Measurements from ENCODE around the gene PLEK. TPM values are rescaled to one million over a fixed set of nuclear protein-coding genes. Genes with fewer than 3 reads are reported as not detected.
"Not testable (repeated sequence)": the region's sequence is repeated elsewhere in the genome, so short reads cannot be mapped to it uniquely, and the experiment has no call there.

The PLEK gene
- total and polyA plus RNA-seq, 7 experiments from 2014 or later, result 0.37 to 210 (median 3.7) TPM

DNA sequence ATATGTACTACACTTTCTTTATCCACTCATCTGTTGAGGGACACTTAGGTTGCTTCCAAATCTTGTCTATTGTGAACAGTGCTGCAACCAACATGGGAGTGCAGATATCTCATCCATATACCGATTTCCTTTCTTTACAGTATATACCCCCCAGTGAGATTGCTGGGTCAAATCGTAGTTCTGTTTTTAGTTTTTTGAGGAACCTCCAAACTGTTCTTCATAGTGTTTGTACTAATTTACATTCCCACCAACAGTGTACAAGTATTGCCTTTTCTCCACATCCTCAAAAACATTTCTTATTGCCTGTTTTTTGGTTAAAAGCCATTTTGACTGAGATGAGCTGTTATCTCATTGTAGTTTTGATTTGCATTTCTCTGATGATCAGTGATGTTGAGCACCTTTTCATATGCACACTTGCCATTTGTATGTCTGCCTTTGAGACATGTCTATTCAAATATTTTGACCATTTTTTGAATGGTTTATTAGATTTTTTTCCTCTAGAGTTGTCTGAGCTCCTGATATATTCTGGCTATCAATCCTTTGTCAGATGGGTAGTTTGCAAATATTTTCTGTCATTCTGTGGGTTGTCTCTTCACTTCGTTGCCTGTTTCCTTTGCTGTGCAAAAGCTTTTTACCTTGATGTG is 12.2 kb downstream of the PLEK start:
- Histone ChIP-seq H3K27ac (ENCODE audit: low read depth, low read length) (no peak overlapping the region), H3K4me3 (ENCODE audit: low read length) (peak overlapping the region; percentile 22), H3K36me3 (ENCODE audit: control insufficient read depth in 2 of 3, insufficient read depth in 3 of 3, low read length in 3 of 3) (peaks cover 0 to 16% (median 0%) of the 10 kb centered on the region in 3 experiments), H3K9me3 (ENCODE audit: control insufficient read depth in 2 of 3, low read length in 3 of 3) (no peaks in the 10 kb centered on the region), H3K27me3 (ENCODE audit: control insufficient read depth in 2 of 2, insufficient read depth in 2 of 2, low read length in 2 of 2) (no peaks in the 10 kb centered on the region), H3K4me1 (ENCODE audit: control insufficient read depth in 2 of 2, insufficient read depth in 2 of 2, low read length in 2 of 2) (peaks cover 0 to 61% of the 10 kb centered on the region in 2 donors)
- Mint-ChIP-seq H3K4me1 (peaks cover 7 to 33% (median 8%) of the 10 kb centered on the region in 7 donors), H3K27me3 (peaks cover 5 to 34% (median 8%) of the 10 kb centered on the region in 5 donors), H3K9me3 (peaks cover 0 to 3% (median 0%) of the 10 kb centered on the region in 11 donors), H3K36me3 (peaks cover 0 to 6% (median 0%) of the 10 kb centered on the region in 5 donors), H3K27ac (no peak overlapping the region), H3K4me3 (peak overlapping the region in 1 of 10 donors; percentile 13)
- ChIA-PET CTCF (no interaction called here), POLR2A (no interaction called here)
- intact Hi-C loops (cut with micrococcal nuclease), result no loop called here
- ATAC-seq (peak; percentile 40), DNase-seq (no peak)

DNA sequence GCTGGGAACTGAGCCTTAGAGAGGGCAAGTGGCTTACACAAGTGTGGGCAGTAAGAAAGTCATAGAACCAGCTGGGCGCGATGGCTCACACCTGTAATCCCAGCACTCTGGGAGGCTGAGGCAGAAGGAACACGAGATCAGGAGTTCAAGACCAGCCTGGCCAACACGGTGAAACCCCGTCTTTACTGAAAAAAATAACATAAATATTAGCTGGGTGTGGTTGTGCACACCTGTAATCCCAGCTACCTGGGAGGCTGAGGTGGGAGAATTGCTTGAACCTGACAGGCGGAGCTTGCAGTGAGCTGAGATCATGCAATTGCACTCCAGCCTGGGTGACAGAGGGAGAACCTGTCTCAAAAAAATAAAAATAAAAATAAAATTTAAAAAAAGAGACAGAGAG is 13.7 kb downstream of the PLEK start:
- H3K4me3 Mint-ChIP-seq; H3K4me3 ChIP-seq (ENCODE audit: low read length); H3K9me3 ChIP-seq (ENCODE audit: control insufficient read depth in 2 of 3, low read length in 3 of 3); intact Hi-C loops (cut with micrococcal nuclease); H3K27me3 ChIP-seq (ENCODE audit: control insufficient read depth in 2 of 2, insufficient read depth in 2 of 2, low read length in 2 of 2); DNase-seq; H3K36me3 Mint-ChIP-seq; ATAC-seq; H3K27ac ChIP-seq (ENCODE audit: low read depth, low read length); H3K9me3 Mint-ChIP-seq; CTCF ChIA-PET: not testable (repeated sequence)
- POLR2A ChIA-PET, result interaction anchor here (0.6 kb wide), 1 partner anchor 48 kb away, joined by 3 read pairs; no protein-coding TSS in a partner anchor
- H3K27ac Mint-ChIP-seq, result peak overlapping the region in 1 of 9 donors; percentile 32
- H3K36me3 ChIP-seq (ENCODE audit: control insufficient read depth in 2 of 3, insufficient read depth in 3 of 3, low read length in 3 of 3), result peaks cover 0 to 24% (median 0%) of the 10 kb centered on the region in 3 experiments
- peaks cover 0 to 53% of the 10 kb centered on the region in 2 donors for H3K4me1 ChIP-seq (ENCODE audit: control insufficient read depth in 2 of 2, insufficient read depth in 2 of 2, low read length in 2 of 2)
- peaks cover 5 to 30% (median 8%) of the 10 kb centered on the region in 5 donors for H3K27me3 Mint-ChIP-seq
- H3K4me1 Mint-ChIP-seq, result peaks cover 7 to 35% (median 8%) of the 10 kb centered on the region in 7 donors

DNA sequence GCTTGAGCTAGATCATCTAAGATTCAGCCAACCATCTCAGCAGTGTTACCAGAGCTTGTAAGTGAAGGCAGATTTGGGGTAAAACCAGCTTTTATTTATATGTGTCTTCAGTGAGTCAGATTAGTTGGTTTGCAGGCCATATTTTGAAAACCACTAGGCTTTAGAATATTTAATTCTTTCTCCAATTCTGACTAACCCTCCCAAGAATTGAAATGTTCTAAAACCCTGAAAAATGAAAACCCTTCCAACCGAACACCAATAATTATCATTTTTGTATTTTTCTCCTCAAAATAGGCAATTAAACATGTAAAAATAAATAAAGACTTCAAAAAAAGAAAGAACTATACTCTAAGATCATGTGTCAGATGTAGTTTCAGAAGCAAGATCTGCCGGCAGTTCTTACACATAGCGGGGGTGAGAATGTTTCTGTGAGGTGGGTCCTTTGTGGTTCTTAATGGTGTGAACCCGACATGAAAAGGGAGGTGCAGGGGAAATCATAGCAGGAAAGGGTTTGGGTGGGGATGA is 14.2 kb downstream of the PLEK start:
- Mint-ChIP-seq H3K36me3 (peaks cover 0 to 4% (median 0%) of the 10 kb centered on the region in 5 donors), H3K27me3 (peaks cover 5 to 30% (median 8%) of the 10 kb centered on the region in 5 donors), H3K4me1 (peaks cover 7 to 37% (median 8%) of the 10 kb centered on the region in 7 donors), H3K4me3 (peak overlapping the region in 2 of 10 donors; percentile 9 to 47), H3K9me3 (peaks cover 0 to 3% (median 0%) of the 10 kb centered on the region in 11 donors), H3K27ac (peak overlapping the region in 5 of 9 donors; percentile 6 to 51 (median 32))
- Histone ChIP-seq H3K4me3 (ENCODE audit: low read length) (no peak overlapping the region), H3K9me3 (ENCODE audit: control insufficient read depth in 2 of 3, low read length in 3 of 3) (no peaks in the 10 kb centered on the region), H3K27me3 (ENCODE audit: control insufficient read depth in 2 of 2, insufficient read depth in 2 of 2, low read length in 2 of 2) (no peaks in the 10 kb centered on the region), H3K27ac (ENCODE audit: low read depth, low read length) (no peak overlapping the region), H3K4me1 (ENCODE audit: control insufficient read depth in 2 of 2, insufficient read depth in 2 of 2, low read length in 2 of 2) (peaks cover 0 to 53% of the 10 kb centered on the region in 2 donors), H3K36me3 (ENCODE audit: control insufficient read depth in 2 of 3, insufficient read depth in 3 of 3, low read length in 3 of 3) (peaks cover 0 to 24% (median 0%) of the 10 kb centered on the region in 3 experiments)
- ATAC-seq (peak; percentile 71), DNase-seq (no peak)
- ChIA-PET POLR2A (interaction anchor here (0.6 kb wide), 1 partner anchor 48 kb away, joined by 3 read pairs; no protein-coding TSS in a partner anchor), CTCF (no interaction called here)
- intact Hi-C loops (cut with micrococcal nuclease), result no loop called here

DNA sequence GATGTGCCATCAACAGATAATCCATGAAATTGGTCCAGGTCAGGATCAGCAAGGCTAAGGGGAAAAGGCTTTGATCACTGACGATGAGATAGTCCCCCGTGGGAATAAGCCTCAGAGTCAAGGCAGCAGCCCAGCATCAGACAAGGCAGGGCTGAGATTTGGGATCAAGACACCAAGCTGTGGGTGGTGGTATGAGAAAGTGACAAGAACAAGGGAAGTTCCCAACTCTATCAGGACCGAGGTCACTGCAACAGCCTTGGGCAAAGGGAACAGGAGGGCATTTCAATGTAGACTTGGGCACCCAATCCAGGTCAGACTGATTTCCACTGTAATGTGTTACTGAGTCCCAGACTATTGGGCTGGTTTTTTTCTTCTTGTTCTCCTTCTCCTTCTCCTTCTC is 18.7 kb downstream of the PLEK start:
- H3K27ac ChIP-seq (ENCODE audit: low read depth, low read length), result no peak overlapping the region
- peaks cover 0 to 4% (median 0%) of the 10 kb centered on the region in 11 donors for H3K9me3 Mint-ChIP-seq
- no peak for ATAC-seq
- CTCF ChIA-PET, result no interaction called here
- no peak for DNase-seq
- no peaks in the 10 kb centered on the region for H3K27me3 ChIP-seq (ENCODE audit: control insufficient read depth in 2 of 2, insufficient read depth in 2 of 2, low read length in 2 of 2)
- H3K36me3 ChIP-seq (ENCODE audit: control insufficient read depth in 2 of 3, insufficient read depth in 3 of 3, low read length in 3 of 3), result peaks cover 0 to 30% (median 0%) of the 10 kb centered on the region in 3 experiments
- POLR2A ChIA-PET, result no interaction called here
- no peaks in the 10 kb centered on the region for H3K9me3 ChIP-seq (ENCODE audit: control insufficient read depth in 2 of 3, low read length in 3 of 3)
- peaks cover 0 to 62% of the 10 kb centered on the region in 2 donors for H3K4me1 ChIP-seq (ENCODE audit: control insufficient read depth in 2 of 2, insufficient read depth in 2 of 2, low read length in 2 of 2)
- no peak overlapping the region for H3K27ac Mint-ChIP-seq
- H3K36me3 Mint-ChIP-seq, result peaks cover 0 to 2% (median 0%) of the 10 kb centered on the region in 5 donors
- peaks cover 0 to 7% (median 5%) of the 10 kb centered on the region in 5 donors for H3K27me3 Mint-ChIP-seq
- intact Hi-C loops (cut with micrococcal nuclease), result loop anchor here in 1 of 2 donors (10.0 kb wide), 1 partner anchor 271 kb away; no protein-coding TSS in a partner anchor
- H3K4me3 ChIP-seq (ENCODE audit: low read length), result no peak overlapping the region
- H3K4me3 Mint-ChIP-seq, result no peak overlapping the region
- H3K4me1 Mint-ChIP-seq, result peaks cover 22 to 48% (median 27%) of the 10 kb centered on the region in 7 donors

DNA sequence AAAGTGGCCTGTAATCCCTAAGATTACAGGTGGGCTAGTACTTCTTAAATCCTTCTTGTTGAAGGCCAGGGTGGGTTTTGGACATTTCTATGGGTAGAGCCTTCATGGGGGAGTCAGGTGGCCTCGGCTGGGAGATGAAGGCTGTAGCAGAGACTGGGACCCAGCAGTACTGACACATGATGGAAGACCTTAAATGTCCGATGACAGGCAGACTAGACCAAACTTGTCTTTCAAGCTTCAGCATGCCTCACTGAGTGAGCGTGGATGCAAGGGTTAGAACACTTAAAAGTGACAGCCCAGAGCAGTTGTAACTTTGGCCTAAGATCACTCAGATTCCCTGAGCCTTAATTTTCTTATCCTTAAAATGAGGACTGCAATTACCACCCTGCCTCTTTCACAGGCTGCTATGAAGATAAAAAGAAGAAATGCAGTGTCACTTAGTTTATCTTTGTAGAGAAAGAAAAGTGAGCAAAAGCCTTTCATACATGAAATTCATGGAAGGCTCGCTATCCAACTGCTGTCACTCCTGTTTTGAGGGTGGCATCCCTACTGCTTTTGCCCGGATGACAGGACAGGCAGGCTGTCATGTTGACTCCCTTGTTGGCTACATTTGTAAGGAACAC is 19.5 kb downstream of the PLEK start:
- Mint-ChIP-seq H3K4me3 (no peak overlapping the region), H3K36me3 (peaks cover 0 to 3% (median 0%) of the 10 kb centered on the region in 5 donors), H3K4me1 (peaks cover 18 to 49% (median 30%) of the 10 kb centered on the region in 7 donors), H3K27ac (no peak overlapping the region), H3K9me3 (peaks cover 0 to 4% (median 0%) of the 10 kb centered on the region in 11 donors), H3K27me3 (peaks cover 3 to 12% (median 5%) of the 10 kb centered on the region in 5 donors)
- ATAC-seq, result no peak
- no peaks in the 10 kb centered on the region for H3K27me3 ChIP-seq (ENCODE audit: control insufficient read depth in 2 of 2, insufficient read depth in 2 of 2, low read length in 2 of 2)
- intact Hi-C loops (cut with micrococcal nuclease), result loop anchor here in 1 of 2 donors (5.0 to 10.0 kb wide), 2 partner anchors 38 to 270 kb away; no protein-coding TSS in a partner anchor
- DNase-seq, result no peak
- CTCF ChIA-PET, result no interaction called here
- POLR2A ChIA-PET, result no interaction called here
- H3K36me3 ChIP-seq (ENCODE audit: control insufficient read depth in 2 of 3, insufficient read depth in 3 of 3, low read length in 3 of 3), result peaks cover 0 to 31% (median 0%) of the 10 kb centered on the region in 3 experiments
- no peak overlapping the region for H3K27ac ChIP-seq (ENCODE audit: low read depth, low read length)
- H3K4me3 ChIP-seq (ENCODE audit: low read length), result no peak overlapping the region
- no peaks in the 10 kb centered on the region for H3K9me3 ChIP-seq (ENCODE audit: control insufficient read depth in 2 of 3, low read length in 3 of 3)
- peaks cover 0 to 65% of the 10 kb centered on the region in 2 donors for H3K4me1 ChIP-seq (ENCODE audit: control insufficient read depth in 2 of 2, insufficient read depth in 2 of 2, low read length in 2 of 2)

DNA sequence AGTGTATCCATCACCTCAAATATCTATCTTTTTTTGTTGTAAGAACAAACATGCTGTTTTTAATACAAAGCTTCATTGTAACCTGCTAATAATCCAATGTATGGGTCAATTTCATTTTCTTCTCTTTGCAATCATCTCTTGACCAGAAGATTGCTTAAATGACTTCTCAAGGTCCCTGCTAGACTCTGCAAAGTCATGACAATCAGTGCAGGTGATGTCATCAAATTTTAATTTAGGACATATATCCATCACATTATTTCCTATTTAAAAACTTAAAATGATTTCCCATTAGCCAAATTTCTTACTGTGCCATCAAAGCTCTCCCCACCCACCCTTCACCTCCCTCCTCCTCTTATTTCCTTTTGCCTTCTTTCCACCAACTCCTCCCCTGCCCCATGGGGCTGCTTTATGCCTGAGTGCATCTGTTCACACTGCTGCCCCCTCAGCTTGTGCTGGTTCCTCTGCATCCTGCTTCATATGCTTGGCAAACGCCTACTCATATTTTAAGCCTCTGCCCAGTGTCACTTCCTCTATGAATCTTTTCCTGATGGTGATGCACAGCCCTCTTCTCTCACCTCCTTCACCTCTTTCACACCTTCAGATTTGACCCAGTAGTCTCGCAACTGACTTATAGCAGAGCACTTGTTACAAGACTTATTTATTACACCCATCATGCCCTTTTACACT is 20.3 kb downstream of the PLEK start:
- peaks cover 0 to 63% of the 10 kb centered on the region in 2 donors for H3K4me1 ChIP-seq (ENCODE audit: control insufficient read depth in 2 of 2, insufficient read depth in 2 of 2, low read length in 2 of 2)
- no peak overlapping the region for H3K27ac ChIP-seq (ENCODE audit: low read depth, low read length)
- H3K9me3 ChIP-seq (ENCODE audit: control insufficient read depth in 2 of 3, low read length in 3 of 3), result no peaks in the 10 kb centered on the region
- peaks cover 0 to 39% (median 0%) of the 10 kb centered on the region in 3 experiments for H3K36me3 ChIP-seq (ENCODE audit: control insufficient read depth in 2 of 3, insufficient read depth in 3 of 3, low read length in 3 of 3)
- no peak overlapping the region for H3K4me3 ChIP-seq (ENCODE audit: low read length)
- Mint-ChIP-seq H3K27me3 (peaks cover 0 to 8% (median 0%) of the 10 kb centered on the region in 5 donors), H3K9me3 (peaks cover 0 to 2% (median 0%) of the 10 kb centered on the region in 11 donors), H3K36me3 (peaks cover 0 to 1% (median 0%) of the 10 kb centered on the region in 5 donors), H3K4me1 (peaks cover 15 to 45% (median 27%) of the 10 kb centered on the region in 7 donors), H3K4me3 (peak overlapping the region in 1 of 10 donors; percentile 14), H3K27ac (peak overlapping the region in 1 of 9 donors; percentile 3)
- DNase-seq (peak in 1 of 9 donors; percentile 31), ATAC-seq (peak; percentile 59)
- intact Hi-C loops (cut with micrococcal nuclease), result loop anchor here in 1 of 2 donors (5.0 to 10.0 kb wide), 2 partner anchors 37 to 269 kb away; no protein-coding TSS in a partner anchor
- ChIA-PET POLR2A (no interaction called here), CTCF (no interaction called here)
- H3K27me3 ChIP-seq (ENCODE audit: control insufficient read depth in 2 of 2, insufficient read depth in 2 of 2, low read length in 2 of 2), result no peaks in the 10 kb centered on the region

All from naive thymus-derived CD4-positive, alpha-beta T cell (primary cell).